ENCODE measurements around the gene SDCBP2.

The SDCBP2 gene

DNA sequence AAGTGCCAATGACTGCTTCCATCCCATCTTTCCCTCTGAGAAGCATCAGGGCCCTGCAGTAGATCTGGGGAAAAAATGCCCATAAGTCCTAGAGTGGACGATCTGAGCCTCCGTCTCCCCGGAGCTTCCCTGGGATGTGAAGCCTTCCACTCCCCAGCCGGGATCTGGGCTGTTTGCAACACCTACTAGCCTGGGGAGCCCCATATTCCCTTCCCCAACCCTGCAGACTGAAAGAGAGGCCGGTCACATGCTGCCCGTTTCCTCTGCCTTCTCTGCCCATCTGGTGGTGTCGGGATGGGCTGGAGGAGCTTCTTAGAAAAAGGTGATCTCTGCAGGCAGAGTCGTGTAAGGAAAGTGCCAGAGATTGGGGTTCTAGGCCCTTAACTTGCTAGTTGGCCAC, 61.8 kb downstream of the SDCBP2 start:
- Histone ChIP-seq H3K79me2 (ENCODE audit: low read length) (no peaks in the 10 kb centered on the region), H3K36me3 (replicated peaks; ENCODE audit: low read depth, low read length) (no peaks in the 10 kb centered on the region), H3K27ac (ENCODE audit: low read length) (no peak overlapping the region), H3K9ac (ENCODE audit: low read length) (no peak overlapping the region), H3K27me3 (ENCODE audit: low read depth, low read length) (no peaks in the 10 kb centered on the region), H4K20me1 (ENCODE audit: insufficient read depth, low read length) (no peaks in the 10 kb centered on the region), H3K4me3 (ENCODE audit: low read length) (peak overlapping the region; percentile 84), H3K4me2 (ENCODE audit: low read length) (peak overlapping the region; percentile 65), H3K4me1 (ENCODE audit: low read length) (peaks cover 16% of the 10 kb centered on the region), H3K9me3 (ENCODE audit: insufficient read depth, low read length) (peaks cover 3% of the 10 kb centered on the region; the same call in 1 of the 2 replicates), H2AFZ (ENCODE audit: low read depth, low read length) (no peak overlapping the region)
- TF ChIP-seq, protein P1, sequence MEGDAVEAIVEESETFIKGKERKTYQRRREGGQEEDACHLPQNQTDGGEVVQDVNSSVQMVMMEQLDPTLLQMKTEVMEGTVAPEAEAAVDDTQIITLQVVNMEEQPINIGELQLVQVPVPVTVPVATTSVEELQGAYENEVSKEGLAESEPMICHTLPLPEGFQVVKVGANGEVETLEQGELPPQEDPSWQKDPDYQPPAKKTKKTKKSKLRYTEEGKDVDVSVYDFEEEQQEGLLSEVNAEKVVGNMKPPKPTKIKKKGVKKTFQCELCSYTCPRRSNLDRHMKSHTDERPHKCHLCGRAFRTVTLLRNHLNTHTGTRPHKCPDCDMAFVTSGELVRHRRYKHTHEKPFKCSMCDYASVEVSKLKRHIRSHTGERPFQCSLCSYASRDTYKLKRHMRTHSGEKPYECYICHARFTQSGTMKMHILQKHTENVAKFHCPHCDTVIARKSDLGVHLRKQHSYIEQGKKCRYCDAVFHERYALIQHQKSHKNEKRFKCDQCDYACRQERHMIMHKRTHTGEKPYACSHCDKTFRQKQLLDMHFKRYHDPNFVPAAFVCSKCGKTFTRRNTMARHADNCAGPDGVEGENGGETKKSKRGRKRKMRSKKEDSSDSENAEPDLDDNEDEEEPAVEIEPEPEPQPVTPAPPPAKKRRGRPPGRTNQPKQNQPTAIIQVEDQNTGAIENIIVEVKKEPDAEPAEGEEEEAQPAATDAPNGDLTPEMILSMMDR (IDR thresholded peaks at IDR 0.05; ENCODE audit: low read depth, low read length) = no peak
- TF ChIP-seq EZH2phosphoT487 (IDR thresholded peaks at IDR 0.05; ENCODE audit: low read depth) = no peak

- Histone ChIP-seq H3K27me3 (ENCODE audit: low read depth, low read length) (no peaks in the 10 kb centered on the region), H3K4me1 (ENCODE audit: low read length) (peaks cover 16% of the 10 kb centered on the region), H3K36me3 (replicated peaks; ENCODE audit: low read depth, low read length) (no peaks in the 10 kb centered on the region), H3K4me2 (ENCODE audit: low read length) (peak within 1 kb of the TSS; percentile 65), H4K20me1 (ENCODE audit: insufficient read depth, low read length) (no peaks in the 10 kb centered on the region), H3K27ac (ENCODE audit: low read length) (no peak within 1 kb of the TSS), H3K9ac (ENCODE audit: low read length) (peak within 1 kb of the TSS; percentile 57), H2AFZ (ENCODE audit: low read depth, low read length) (peak within 1 kb of the TSS; percentile 69), H3K4me3 (ENCODE audit: low read length) (peak within 1 kb of the TSS; percentile 84), H3K79me2 (ENCODE audit: low read length) (no peaks in the 10 kb centered on the region), H3K9me3 (ENCODE audit: insufficient read depth, low read length) (peaks cover 4% of the 10 kb centered on the region; the same call in 1 of the 2 replicates)
- TF ChIP-seq, protein P1 (IDR thresholded peaks at IDR 0.05; ENCODE audit: low read depth, low read length) = no peak
- TF ChIP-seq EZH2phosphoT487 (IDR thresholded peaks at IDR 0.05; ENCODE audit: low read depth) = no peak
Measured at GRCh38 chr20:1266167-1266973, 62.6 kb downstream of the SDCBP2 start, which contains the start of gene SNPH. Gene SNPH (plus strand): TSS chr20:1266294. CDS start chr20:1296240, 29,946 bp downstream.

DNA sequence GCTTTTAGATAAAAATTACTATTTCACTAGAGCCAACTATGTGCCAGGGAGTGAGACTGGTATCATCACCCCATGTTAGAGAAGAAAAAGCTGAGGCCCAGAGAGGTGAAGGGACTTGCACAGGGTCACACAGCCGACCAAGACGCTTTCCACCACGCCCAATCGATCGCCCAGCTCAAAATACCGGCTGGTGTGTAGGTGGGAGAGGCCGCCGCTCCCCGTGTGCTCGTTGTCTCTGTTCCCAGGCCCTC, 63.1 kb downstream of the SDCBP2 start:
- H3K36me3 ChIP-seq (replicated peaks; ENCODE audit: low read depth, low read length) = no peaks in the 10 kb centered on the region
- peak overlapping the region; percentile 84 for H3K4me3 ChIP-seq (ENCODE audit: low read length)
- no peaks in the 10 kb centered on the region; the same call in 1 of the 2 replicates for H3K27me3 ChIP-seq (ENCODE audit: low read depth, low read length)
- no peaks in the 10 kb centered on the region for H3K79me2 ChIP-seq (ENCODE audit: low read length)
- peak overlapping the region; percentile 65 for H3K4me2 ChIP-seq (ENCODE audit: low read length)
- H3K9me3 ChIP-seq (ENCODE audit: insufficient read depth, low read length) = peaks cover 4% of the 10 kb centered on the region; the same call in 1 of the 2 replicates
- H2AFZ ChIP-seq (ENCODE audit: low read depth, low read length) = peak overlapping the region; percentile 69
- no peak overlapping the region for H3K27ac ChIP-seq (ENCODE audit: low read length)
- peaks cover 16% of the 10 kb centered on the region for H3K4me1 ChIP-seq (ENCODE audit: low read length)
- H4K20me1 ChIP-seq (ENCODE audit: insufficient read depth, low read length) = no peaks in the 10 kb centered on the region
- TF ChIP-seq, protein P1 (IDR thresholded peaks at IDR 0.05; ENCODE audit: low read depth, low read length) = no peak
- no peak for TF ChIP-seq EZH2phosphoT487 (IDR thresholded peaks at IDR 0.05; ENCODE audit: low read depth)
- H3K9ac ChIP-seq (ENCODE audit: low read length) = peak overlapping the region; percentile 57

GRCh38 chr20:1265226-1265915, 63.6 kb downstream of the SDCBP2 start:
- Histone ChIP-seq H3K27ac (ENCODE audit: low read length) (no peak overlapping the region), H3K9ac (ENCODE audit: low read length) (peak overlapping the region; percentile 57), H4K20me1 (ENCODE audit: insufficient read depth, low read length) (no peaks in the 10 kb centered on the region), H3K36me3 (replicated peaks; ENCODE audit: low read depth, low read length) (no peaks in the 10 kb centered on the region), H2AFZ (ENCODE audit: low read depth, low read length) (peak overlapping the region; percentile 69), H3K79me2 (ENCODE audit: low read length) (no peaks in the 10 kb centered on the region), H3K4me2 (ENCODE audit: low read length) (peak overlapping the region; percentile 65), H3K27me3 (ENCODE audit: low read depth, low read length) (peaks cover 3% of the 10 kb centered on the region; the same call in 1 of the 2 replicates), H3K4me3 (ENCODE audit: low read length) (peak overlapping the region; percentile 84), H3K4me1 (ENCODE audit: low read length) (peaks cover 16% of the 10 kb centered on the region), H3K9me3 (ENCODE audit: insufficient read depth, low read length) (peaks cover 4% of the 10 kb centered on the region; the same call in 1 of the 2 replicates)
- TF ChIP-seq, protein P1 (IDR thresholded peaks at IDR 0.05; ENCODE audit: low read depth, low read length) = no peak
- no peak for TF ChIP-seq EZH2phosphoT487 (IDR thresholded peaks at IDR 0.05; ENCODE audit: low read depth)

Data from OCI-LY3 (cell line).